ENCODE results near the gene KCNQ1OT1.

Gene KCNQ1OT1

DNA sequence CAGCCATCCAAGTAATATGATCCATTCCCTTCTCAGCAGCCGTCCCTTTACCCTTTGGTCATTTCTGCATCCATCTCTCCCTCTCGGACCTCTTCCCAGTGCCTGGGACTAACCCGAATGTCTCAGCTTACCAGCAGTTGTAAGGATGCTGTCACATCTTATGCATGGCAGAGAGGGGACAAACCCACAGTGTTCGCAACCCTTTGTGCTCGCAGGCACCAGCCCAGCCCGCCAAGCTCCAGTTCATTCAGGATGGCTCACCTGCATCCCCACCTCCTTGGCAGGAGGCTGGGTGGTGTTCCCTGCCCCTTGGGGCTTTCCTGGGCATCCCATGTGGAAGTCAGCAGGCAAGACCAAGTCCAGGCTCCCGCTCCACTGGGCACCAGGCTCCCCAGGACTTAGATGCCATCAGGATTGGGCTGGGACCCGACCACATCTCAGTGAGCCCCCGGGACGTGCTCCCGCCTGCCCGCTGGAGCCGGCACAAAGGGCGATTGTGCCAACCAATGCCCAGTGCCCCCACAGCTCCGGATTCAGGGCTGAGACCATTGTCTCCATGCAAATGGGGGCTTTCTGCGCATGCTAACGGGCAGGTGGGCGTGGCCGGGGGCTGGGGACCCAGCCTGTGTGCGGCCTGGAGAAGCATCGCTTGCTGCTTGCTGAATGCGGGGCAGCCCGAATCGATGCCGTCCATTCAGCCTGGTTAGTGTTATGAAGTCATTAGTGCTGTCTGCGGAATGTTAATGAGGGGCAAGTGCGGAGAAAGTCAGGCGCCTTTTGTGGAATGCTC lies 108.6 kb downstream of the KCNQ1OT1 start:
- DNase-seq, result no peak

DNA sequence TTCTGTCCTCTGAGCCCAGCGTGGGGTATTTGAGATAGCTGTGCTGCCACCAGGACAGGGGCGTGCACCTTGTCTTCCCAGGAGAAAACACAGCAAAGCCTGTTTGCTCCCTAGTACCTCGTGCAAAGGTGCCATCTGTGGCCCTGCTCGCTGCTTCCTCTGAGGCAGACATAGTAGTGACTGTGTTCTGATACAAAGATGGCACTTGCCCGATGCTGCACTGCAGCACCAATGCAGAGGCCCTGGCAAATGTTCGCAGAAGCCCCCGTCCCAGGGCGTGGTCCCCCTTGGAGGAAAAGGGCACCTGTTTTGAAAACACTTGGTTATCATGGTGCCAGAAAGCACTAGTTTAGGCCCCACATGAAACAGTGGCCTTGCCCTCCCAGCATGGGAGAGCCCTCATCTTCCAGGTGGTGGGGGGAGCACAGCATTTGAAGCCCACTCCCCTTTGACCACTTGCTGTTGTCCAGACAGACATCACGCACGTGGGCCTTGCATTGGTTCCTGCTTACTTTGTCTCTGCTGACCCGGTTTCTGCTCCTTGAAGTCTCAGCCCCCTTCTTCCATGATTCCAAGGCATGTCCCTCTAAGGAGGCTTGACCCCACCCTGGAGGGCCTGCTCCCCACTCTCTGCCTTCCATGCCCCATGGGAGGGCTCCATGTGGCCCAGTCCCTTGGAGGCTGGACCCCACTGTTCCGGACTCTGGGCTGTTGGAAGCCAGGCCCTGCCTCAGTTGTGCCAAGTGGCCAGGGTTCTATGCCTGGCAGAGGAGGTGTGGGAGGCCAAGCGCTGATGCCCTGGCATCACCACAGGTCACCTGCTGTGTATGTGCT lies 109.4 kb downstream of the KCNQ1OT1 start:
- no peak for DNase-seq

DNA sequence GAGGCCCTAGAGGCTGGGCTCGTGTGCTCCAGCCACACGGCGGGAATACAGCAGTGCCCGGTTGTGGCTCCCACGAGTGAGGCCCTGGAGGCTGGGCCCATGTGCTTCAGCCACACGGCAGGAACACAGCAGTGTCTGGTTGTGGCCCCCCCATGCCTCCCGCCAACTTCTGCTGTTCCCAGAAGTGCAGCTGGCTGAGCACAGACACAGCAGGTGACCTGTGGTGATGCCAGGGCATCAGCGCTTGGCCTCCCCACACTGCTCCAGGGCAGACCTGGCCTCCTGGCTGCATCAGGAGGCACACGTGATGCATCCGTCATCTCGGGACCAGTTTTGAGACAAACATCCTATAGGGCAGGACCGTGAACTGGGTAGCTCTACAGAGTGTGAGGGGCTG lies 110.3 kb downstream of the KCNQ1OT1 start:
- no peak for DNase-seq

DNA sequence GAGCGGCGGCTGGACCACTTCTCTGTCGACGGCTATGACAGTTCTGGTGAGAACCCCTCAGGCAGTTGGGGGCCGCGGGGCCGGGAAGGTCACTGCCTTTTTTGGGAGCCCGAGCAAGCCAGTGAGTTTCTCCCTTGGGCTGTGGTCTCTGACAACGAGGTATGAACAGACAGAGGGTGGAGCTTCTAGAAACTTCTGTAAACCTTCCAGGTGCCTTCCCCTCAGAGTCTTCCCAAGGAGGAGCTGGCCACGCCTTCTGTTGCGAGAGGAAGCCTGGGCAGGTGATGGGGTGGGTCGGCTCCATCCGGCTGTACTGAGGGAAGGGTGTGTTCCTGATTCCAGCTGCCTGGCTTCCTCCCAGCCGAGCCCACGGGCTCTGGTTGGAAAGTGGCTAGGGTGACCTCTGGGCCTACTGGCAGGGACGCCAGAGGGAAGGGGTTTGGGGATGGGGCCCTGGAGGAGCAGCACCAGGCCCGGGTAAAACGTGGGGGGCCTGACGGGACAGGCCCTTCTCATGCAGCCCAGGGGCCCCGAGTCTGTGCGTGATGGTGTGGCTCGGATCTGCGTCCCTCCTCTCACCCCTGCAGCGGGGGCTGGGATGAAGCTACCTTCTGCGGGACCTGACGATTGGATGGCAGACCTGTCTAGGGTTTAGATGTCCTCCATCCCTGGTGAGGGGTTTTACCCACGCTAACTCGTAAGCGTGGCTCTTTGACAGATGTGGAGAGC lies 110.8 kb downstream of the KCNQ1OT1 start:
- no peak for DNase-seq

DNA sequence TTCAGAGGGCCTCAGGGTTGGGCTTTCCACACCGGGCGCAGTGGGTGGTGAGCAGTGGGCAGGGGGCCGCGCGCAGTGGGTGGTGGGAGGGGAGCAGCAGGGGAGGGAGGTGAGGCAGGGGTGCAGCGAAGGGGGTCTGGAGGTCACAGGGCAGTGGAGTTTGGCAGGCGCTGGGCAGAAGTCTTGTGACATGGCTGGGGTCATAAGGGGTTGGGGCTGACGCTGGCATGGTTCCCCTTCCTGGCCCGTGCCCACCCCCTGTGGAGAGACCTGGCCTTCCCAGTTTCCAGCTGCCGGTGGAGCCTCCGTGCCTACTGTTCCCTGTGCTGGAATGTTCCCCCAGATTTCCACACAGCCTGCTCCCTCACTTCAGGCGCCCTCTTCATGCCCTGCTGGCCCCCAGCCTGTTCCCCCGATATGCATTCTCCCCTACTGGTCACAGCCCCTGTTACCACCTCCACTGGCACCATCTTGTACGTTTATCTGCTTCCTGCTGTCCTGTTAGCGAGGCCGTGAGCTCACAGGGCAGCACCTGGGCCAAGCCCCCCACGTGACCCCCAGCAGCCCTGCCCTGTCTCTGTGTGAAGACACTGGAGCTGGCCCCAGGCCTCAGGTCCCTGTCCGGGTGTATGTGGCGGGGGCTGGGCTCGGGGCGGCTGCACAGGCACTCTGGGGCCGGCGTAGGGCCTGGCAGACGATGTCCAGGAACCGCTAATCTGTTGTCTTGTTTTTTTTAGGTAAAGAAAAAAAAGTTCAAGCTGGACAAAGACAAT lies 111.6 kb downstream of the KCNQ1OT1 start:
- DNase-seq, result no peak

DNA sequence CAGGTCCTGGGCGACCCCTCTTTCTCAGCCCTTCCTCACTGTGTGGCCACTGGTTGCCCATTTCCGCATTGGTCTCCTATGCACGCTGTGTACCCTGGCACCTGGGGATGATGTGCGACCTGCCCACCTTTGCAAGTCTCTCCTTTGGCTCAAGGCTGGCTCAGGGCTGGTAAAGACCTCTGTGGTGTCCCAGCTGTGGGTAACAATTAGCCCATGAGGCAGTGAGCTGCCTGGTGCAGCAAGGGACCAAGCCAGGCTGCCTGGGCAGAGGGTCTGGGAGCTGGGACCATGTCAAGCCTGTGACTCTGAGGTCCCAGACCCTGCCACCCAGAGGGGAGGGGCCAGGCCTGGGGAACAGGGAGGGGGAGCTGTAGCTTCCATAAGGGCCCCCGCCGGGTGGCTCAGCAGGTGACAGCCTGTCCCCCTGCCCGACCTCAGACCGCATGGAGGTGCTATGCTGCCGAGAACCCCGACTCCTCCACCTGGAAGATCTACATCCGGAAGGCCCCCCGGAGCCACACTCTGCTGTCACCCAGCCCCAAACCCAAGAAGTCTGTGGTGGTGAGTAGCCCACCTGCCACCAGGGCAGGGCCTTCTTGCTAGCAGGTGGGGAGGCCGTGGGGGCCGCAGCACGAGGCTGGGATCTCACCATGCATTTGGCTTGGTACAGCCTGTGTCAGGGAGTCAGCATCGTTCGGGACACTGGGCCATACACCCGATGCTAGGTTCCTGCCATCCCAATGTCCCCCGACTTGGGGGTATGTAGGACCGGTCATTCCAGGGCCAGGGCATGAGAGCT lies 112.5 kb downstream of the KCNQ1OT1 start:
- DNase-seq, result no peak

DNA sequence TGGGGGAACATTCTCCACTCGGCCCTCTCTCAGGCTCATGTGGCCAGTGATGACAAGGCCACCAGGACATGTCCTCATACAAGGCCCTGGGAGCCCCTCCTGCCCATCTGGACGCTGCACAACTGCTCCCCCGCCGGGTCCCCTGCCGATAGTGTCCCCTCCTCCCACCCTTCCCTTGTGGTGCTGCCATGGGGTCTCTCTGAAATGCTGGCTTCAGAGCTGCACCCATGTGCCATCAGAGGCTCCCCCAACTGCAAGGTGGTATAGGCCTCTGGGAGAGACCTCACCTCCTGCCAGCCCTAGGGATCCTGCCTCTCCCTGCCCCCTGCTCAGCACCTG lies 113.0 kb downstream of the KCNQ1OT1 start:
- no peak for DNase-seq

DNA sequence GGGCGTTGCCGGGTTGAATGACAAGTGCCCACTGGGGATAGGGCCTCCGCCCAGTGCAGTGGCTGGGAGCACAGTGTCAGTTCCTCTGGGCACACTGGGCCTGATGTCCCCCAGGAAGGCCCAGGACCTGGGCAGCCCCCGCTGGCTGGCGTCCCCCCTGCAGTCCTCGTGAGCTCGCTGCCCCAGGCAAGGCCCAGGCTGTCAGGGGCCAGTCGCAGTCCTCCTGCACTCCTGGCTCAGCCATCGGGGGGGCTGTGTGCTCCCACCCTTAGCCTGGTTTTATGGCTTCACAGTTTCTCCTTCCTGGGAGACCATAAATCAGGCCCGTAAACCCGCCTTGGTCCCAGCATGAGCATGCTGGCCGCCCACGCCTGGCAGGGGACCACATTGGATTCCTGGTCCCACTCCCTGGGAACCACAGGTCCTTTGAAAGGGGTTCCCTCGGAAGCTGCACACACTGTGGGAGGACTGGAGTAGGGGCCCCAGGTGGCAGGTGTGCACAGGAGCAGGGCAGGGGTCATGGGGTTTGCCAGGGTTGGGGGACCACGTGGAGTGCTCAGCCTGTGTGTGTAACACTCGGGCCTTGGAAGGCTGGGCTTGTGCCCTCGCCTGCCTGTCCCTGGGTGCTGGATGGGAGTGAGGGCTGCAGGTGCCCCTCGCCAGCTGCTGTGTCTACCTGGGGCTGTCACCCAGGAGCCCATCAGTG lies 113.6 kb downstream of the KCNQ1OT1 start:
- no peak for DNase-seq

DNA sequence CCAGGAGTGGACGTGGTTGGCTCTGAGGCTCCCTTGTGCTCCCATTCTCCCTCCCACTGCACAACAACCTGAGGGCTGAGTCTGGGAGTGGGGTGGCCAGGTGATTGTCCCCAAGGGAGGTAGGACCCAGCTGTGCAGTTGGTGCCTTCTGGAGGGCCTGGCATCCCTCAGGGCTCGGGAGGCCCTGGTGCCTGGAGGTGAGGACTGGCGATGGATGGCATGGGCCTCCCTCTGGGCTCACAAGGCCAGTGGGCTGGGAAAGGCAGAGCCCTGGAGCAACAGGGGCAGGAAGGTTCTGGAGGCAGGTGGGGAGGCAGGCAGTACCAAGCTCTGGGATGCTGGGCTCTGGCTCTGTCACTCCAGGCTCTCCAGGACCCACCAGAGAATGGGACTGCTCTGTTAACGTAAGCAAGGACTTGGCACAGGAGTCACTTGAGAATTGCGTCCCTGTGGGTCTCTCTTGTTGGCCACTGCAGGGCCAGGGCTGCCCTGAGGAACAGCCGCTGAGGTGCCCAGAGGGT lies 114.2 kb downstream of the KCNQ1OT1 start:
- no peak for DNase-seq

DNA sequence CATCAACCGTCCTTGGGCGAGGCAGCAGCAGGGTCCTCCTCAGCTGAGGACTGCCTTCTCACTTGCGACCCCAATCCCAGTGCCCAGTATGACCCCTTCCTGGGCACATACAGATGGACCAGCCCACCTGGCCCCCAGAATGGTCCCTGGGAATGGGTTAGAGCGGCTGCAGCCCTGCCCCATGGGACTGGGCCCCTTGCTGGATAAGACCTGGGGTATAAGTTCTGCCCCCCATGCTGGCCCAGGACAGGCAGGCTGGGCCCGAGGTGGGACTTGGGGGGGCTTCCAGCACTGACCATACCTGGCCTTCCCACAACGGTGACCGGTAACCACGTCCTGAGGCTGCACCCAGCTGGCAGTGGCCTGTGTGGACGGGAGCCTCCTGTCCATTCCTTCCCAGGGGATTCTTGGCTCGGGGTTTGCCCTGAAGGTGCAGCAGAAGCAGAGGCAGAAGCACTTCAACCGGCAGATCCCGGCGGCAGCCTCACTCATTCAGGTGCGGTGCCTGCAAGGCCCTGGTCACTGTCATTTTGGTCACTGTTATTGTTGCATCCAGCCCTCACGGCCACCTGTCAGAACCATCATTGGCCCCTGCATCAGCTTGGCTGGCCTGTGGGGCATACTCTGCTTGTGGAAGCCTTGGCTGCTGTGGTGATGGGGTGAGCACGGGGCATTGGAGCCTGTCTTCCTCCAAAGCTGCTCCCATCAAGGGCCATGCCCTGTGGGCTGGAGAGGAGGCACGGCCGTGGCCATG lies 114.8 kb downstream of the KCNQ1OT1 start:
- DNase-seq, result peak; percentile 10

DNA sequence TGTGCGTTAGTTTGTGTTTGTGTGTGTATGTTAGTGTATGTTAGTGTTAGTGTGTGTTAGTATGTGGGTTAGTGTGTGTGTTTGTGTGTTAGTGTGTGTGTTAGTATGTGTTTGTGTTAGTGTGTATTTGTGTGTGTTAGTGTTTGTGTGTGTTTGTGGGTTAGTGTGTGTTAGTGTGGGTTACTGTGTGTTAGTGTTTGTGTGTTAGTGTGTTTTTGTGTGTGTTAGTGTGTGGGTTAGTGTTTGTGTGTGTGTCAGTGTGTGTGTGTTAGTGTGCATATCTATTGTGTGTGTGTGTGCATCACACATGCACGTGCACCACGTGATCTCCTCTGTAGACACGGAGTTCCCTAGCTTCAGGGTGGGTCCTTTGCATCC lies 115.4 kb downstream of the KCNQ1OT1 start:
- no peak for DNase-seq

DNA sequence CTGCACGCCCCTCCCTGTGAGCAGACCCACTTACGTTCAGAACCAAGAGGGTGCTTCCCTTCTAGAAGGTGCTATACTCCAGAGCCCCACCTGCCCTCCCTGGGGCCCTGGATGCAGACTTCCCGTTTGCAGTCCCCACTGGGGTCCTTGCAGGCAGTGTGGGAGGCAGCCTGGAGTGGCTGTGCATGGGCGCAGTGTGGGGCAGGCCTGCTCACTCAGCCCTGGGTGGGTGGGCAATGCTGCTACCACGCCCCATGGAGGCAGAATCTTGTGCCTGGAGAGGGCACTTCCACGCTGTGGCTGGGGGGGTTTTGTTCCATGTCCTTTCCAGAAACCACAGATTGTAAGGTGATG lies 116.2 kb downstream of the KCNQ1OT1 start:
- peak; percentile 10 for DNase-seq

DNA sequence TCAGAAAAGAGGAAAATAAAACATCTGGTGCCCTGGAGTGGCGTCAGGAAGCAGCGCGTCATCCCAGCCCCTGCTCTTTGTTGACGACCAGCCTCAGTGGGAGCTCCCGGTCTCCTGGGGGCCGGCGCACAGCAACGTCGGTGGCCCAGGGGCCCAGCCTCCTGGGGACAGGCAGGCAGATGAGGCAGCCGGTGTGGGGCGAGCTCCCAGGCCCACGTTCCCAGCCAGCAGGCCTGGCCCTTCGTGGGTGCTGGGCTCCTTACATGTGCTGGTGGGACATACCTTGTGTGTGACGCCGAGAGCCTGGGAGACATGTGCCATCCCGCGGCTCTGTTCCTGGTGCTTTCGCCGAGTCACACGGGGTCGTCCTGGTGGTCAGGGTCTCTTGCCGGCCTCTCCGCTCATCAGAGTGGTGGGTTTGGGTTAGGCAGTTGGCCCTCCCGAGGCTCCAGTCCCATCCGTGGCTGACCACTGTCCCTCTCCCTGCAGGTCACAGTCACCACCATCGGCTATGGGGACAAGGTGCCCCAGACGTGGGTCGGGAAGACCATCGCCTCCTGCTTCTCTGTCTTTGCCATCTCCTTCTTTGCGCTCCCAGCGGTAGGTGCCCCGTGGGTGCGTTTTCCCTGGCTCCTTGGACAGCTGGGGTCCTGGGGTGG lies 116.7 kb downstream of the KCNQ1OT1 start:
- DNase-seq, result no peak

DNA sequence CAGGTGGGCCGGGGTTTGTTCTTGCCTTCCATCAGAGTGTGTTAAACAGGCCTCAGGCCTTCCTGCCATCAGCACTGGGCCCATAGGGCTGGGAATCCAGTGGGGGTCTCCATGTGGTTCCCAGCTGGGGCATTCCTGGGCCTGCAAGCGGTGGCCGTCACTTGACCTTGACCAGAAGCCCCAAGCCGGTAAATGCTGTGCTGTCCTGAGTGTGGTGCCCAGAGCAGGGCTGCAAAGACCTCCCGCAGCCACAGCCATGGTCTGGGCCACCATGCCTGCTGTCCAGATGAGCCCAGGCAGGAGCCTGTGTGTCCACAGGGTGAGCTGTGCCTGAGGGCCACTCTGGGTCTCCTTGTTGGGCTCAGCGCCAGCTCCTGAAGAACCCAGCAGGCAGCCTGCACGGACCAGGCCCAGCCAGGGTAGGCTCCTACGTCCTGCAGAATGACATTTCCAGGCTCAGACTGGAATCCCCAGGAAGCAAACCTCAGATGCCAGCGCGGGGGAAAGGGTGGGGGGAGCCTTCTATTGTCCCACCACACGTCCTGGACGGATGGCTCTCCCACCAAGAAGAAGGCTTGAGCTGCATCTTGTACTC lies 117.3 kb downstream of the KCNQ1OT1 start:
- peak; percentile 12 for DNase-seq

DNA sequence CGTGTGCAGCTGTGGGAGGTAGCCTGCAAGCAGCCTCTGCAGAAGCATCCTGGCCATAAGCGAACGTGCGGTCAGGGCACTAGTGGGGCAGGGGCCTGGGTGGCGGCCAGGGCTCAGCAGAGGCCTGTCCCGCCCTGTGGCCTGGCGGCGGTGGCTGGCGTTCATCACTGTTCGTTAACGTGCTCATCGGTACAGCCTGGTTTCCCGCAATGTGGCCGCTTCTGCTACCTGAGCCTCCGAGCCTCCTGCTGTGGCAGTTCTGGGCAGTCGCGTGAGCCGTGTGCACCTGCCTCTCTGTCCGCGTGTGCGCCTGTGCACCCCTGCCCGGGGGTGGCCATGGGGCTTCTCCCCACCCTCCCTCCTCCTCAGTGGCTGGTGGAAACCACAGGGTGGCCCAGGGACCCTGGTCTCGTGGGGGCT lies 117.9 kb downstream of the KCNQ1OT1 start:
- peak; percentile 2 for DNase-seq

DNA sequence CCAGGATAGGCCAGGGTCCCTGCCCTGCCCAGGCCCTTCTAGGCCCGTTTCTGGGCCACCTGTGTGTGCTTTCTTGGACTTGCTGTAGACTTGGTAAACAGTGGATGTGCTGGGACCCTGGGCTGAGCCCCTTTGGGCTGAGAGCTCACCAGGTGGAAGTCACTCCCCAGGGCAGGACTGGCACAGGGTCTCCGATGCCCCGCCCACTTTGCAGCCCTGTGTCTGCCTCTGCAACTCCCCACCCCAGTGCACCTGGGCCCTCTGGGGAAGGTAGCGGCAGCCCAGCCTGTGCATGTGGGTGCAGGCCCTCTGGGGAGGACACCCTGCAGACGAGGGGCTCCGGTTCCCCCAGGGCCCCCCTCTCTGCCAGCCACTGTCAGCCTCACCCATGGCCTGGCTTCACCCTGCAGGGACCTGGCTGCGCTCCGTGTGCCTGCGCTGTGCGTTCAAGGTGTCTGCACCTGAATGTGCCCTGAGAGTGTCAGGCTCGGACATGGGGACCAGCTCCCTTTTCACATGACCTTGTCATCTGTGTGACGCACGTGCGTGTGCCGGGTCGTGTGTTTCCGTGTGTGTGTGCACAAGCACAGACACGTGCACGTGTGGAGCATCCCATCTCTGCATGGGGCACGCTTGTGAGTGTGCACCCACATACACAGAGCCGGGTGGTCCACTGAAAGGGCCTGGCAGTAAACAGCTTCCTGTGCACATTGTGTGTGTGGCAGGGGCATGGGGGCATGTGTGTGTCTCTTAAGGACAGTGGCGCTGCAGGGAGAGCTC lies 118.5 kb downstream of the KCNQ1OT1 start:
- peak; percentile 9 for DNase-seq

DNA sequence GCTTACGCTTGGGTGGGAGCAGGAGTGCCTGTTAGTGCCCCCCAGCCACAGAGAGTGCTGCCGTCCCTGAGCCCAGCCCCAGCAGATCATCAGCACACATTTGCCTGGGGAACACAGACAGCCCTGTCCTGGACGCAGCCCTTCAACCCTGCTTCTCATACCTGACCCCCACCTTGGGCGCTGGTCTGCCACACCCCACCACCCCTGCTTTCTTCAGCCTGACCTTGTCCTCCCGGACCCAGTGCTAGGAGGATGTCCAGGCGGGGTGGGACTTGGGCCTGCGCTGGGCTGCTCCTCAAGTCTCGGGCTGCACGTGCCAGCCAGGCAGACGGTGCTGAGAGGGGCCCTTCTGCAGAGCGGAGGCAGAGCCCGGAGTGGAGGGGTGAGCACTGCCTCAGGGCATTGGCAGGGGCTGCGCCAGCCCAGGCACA lies 119.2 kb downstream of the KCNQ1OT1 start:
- DNase-seq, result peak; percentile 14

DNA sequence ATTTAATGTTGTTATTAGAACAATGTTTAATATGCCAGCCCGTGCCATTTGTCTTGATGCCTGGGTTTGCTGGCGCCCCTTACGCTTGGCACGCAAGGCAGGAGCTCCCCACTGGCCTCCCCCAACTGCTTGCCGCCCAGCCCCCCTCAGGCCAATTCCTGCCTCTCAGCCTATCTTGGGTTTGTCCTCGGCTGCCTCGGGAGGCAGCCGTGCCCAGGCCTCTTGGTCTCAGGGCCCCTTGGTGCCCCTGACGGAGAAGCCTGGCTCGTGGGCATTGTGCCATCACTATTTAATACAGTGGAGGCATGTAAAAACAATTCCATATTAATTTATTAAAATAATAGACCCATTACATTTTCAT lies 119.8 kb downstream of the KCNQ1OT1 start:
- no peak for DNase-seq

All from CD4-positive, alpha-beta T cell treated with Interleukin-15 for 1 hour (primary cell).